A673 (cell line): ENCODE data around the gene FBP1.
"Not testable (repeated sequence)": the region's sequence is repeated elsewhere in the genome, so short reads cannot be mapped to it uniquely, and the experiment has no call there.

Source experiments
- EZH2 ChIP-seq: fragments of 200-600 bp; sonication (generic); IDR thresholded peaks from 2 replicates; pipeline ENCODE4 v1.6.1; 2017; ENCODE audit warnings: borderline replicate concordance, low read depth, mild to moderate bottlenecking, mixed read lengths, antibody characterized with exemption, low read length; ENCODE audit not compliant: poor library complexity, severe bottlenecking
- TF ChIP-seq, protein P1 (sequence below): fragments of 300-800, 200-600 bp; sonication (generic); conservative IDR thresholded peaks from 2 replicates; pipeline ENCODE4 v1.5.1; 2017; ENCODE audit warnings: low read depth, mild to moderate bottlenecking, antibody characterized with exemption, low read length, moderate library complexity, mixed read lengths

DNA sequence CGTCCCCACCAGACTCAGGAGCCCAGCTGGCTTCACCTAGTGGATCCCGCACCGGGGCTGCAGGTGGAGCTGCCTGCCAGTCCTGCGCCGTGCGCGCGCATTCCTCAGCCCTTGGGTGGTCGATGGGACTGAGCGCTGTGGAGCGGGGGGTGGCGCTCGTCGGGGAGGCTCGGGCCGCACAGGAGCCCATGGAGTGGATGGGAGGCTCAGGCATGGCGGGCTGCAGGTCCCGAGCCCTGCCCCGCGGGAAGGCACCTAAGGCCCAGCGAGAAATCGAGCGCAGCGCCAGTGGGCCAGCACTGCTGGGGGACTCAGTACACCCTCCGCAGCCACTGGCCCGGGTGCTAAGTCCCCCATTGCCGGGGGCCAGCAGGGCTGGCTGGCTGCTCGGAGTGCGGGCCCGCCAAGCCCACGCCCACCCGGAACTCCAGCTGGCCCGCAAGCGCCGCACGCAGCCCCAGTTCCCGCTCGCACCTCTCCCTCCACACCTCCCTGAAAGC is 48.2 kb downstream of the FBP1 start:
- TF ChIP-seq, protein P1, sequence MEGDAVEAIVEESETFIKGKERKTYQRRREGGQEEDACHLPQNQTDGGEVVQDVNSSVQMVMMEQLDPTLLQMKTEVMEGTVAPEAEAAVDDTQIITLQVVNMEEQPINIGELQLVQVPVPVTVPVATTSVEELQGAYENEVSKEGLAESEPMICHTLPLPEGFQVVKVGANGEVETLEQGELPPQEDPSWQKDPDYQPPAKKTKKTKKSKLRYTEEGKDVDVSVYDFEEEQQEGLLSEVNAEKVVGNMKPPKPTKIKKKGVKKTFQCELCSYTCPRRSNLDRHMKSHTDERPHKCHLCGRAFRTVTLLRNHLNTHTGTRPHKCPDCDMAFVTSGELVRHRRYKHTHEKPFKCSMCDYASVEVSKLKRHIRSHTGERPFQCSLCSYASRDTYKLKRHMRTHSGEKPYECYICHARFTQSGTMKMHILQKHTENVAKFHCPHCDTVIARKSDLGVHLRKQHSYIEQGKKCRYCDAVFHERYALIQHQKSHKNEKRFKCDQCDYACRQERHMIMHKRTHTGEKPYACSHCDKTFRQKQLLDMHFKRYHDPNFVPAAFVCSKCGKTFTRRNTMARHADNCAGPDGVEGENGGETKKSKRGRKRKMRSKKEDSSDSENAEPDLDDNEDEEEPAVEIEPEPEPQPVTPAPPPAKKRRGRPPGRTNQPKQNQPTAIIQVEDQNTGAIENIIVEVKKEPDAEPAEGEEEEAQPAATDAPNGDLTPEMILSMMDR: not testable (repeated sequence)
- not testable (repeated sequence) for TF ChIP-seq EZH2
